CD4-positive, alpha-beta T cell (primary cell): Measurements from ENCODE around the gene YY1AP1. TPM values are rescaled to one million over a fixed set of nuclear protein-coding genes. Genes with fewer than 3 reads are reported as not detected.
"Not testable (repeated sequence)": the region's sequence is repeated elsewhere in the genome, so short reads cannot be mapped to it uniquely, and the experiment has no call there.

Experiments
- ATAC-seq: fragments of 200-7000 bp; cut with Tn5 transposase; one replicate; pipeline ENCODE4 v1.10.0; 2022; ENCODE audit warnings: mild to moderate bottlenecking; ENCODE audit not compliant: poor library complexity
- CTCF ChIA-PET: fragments of 350-600 bp; sonication (Branson Sonifier 250); formaldehyde crosslinking; loops from one replicate; lab custom pipeline; 2021; ENCODE audit warnings: antibody characterized with exemption, inconsistent platforms; lab: Charles Lee
- POLR2A ChIA-PET: fragments of 350-600 bp; sonication (Branson Sonifier 250); formaldehyde crosslinking; loops from one replicate; lab custom pipeline; 2021; ENCODE audit warnings: antibody characterized with exemption, inconsistent platforms; lab: Charles Lee
- DNase-seq, 14 experiments: peaks; one replicate each; pipeline ENCODE4 v3.0.0-alpha.2; 2013 to 2020; ENCODE audit warnings: mixed read lengths in 2 of 14
- H3K27ac ChIP-seq, 2 donors: one replicate each; pipeline versions ENCODE4 v1.5.1 to v1.7.0; 2013; ENCODE audit warnings: low read length in 2 of 2, low read depth in 1 of 2, mild to moderate bottlenecking in 1 of 2
- H3K27me3 ChIP-seq, 2 experiments: 1 replicate in 1 of 2; 2 replicates in 1 of 2; pipeline versions ENCODE4 v1.6.1 to v1.7.0; 2013; ENCODE audit warnings: low read length in 2 of 2, control low read depth in 1 of 2, mild to moderate bottlenecking in 1 of 2, moderate library complexity in 1 of 2; ENCODE audit not compliant: insufficient read depth in 2 of 2, control insufficient read depth in 1 of 2
- H3K36me3 ChIP-seq: one replicate; pipeline ENCODE4 v1.6.1; 2013; ENCODE audit warnings: low read length, control low read depth; ENCODE audit not compliant: insufficient read depth
- H3K4me1 ChIP-seq: one replicate; pipeline ENCODE4 v1.6.1; 2013; ENCODE audit warnings: low read length, control low read depth; ENCODE audit not compliant: insufficient read depth
- H3K4me3 ChIP-seq: one replicate; pipeline ENCODE4 v1.5.1; 2013; ENCODE audit warnings: mild to moderate bottlenecking, low read length, moderate library complexity
- H3K9me3 ChIP-seq, 2 experiments: 1 replicate in 1 of 2; 2 replicates in 1 of 2; pipeline versions ENCODE4 v1.6.1 to v1.7.0; 2013; ENCODE audit warnings: low read length in 2 of 2, mild to moderate bottlenecking in 2 of 2, control low read depth in 1 of 2, moderate library complexity in 1 of 2; ENCODE audit not compliant: control insufficient read depth in 1 of 2, insufficient read depth in 1 of 2
- H3K27ac Mint-ChIP-seq: one replicate; pipeline ENCODE4 v1.8.0; 2020; ENCODE audit warnings: mixed read lengths
- H3K27me3 Mint-ChIP-seq: one replicate; pipeline ENCODE4 v1.8.0; 2021; ENCODE audit warnings: mixed read lengths
- H3K36me3 Mint-ChIP-seq: one replicate; pipeline ENCODE4 v1.8.0; 2021; ENCODE audit warnings: low read depth, mixed read lengths
- H3K4me1 Mint-ChIP-seq: one replicate; pipeline ENCODE4 v1.8.0; 2021; ENCODE audit warnings: low read depth, mixed read lengths
- H3K4me3 Mint-ChIP-seq: one replicate; pipeline ENCODE4 v1.8.0; 2020; ENCODE audit warnings: mild to moderate bottlenecking, mixed read lengths
- H3K9me3 Mint-ChIP-seq: one replicate; pipeline ENCODE4 v1.8.0; 2020; ENCODE audit warnings: mixed read lengths
- intact Hi-C, 2 experiments: fragments of 100-400 bp; cut with DNase I in 1 of 2; cut with micrococcal nuclease in 1 of 2; formaldehyde crosslinking; loops; one replicate each; pipeline versions ENCODE4 v1.15.1 to v1.9.0; 2023 to 2025; cut with DNase I, micrococcal nuclease
- total RNA-seq, 174 experiments: library from RNA in 2 of 174; stranded (reverse) in 2 of 174; gene quantifications; one replicate each; pipeline ENCODE4 v1.2.3 and lab custom pipeline; 2021 to 2026
- TF ChIP-seq, protein P1 (sequence below): fragments of 200-600 bp; IDR thresholded peaks from one replicate; pipeline ENCODE4 v1.8.0; 2022; ENCODE audit warnings: antibody characterized with exemption, mild to moderate bottlenecking

The YY1AP1 gene
- total RNA-seq, 2 experiments from 2014 or later: 71.1 to 81.2 TPM

- Mint-ChIP-seq H3K36me3 (peaks cover 64% of the 10 kb centered on the region), H3K27me3 (no peaks in the 10 kb centered on the region), H3K4me1 (peaks cover 10% of the 10 kb centered on the region), H3K9me3 (no peaks in the 10 kb centered on the region), H3K4me3 (no peak overlapping the region), H3K27ac (no peak overlapping the region)
- peaks cover 4% of the 10 kb centered on the region for H3K4me1 ChIP-seq
- H3K36me3 ChIP-seq: peaks cover 41% of the 10 kb centered on the region
- no peak overlapping the region for H3K4me3 ChIP-seq
- no peak for DNase-seq
- ChIA-PET CTCF (no interaction called here), POLR2A (no interaction called here)
- no peak overlapping the region for H3K27ac ChIP-seq
- no peak for ATAC-seq
- no peaks in the 10 kb centered on the region for H3K9me3 ChIP-seq
- TF ChIP-seq, protein P1, sequence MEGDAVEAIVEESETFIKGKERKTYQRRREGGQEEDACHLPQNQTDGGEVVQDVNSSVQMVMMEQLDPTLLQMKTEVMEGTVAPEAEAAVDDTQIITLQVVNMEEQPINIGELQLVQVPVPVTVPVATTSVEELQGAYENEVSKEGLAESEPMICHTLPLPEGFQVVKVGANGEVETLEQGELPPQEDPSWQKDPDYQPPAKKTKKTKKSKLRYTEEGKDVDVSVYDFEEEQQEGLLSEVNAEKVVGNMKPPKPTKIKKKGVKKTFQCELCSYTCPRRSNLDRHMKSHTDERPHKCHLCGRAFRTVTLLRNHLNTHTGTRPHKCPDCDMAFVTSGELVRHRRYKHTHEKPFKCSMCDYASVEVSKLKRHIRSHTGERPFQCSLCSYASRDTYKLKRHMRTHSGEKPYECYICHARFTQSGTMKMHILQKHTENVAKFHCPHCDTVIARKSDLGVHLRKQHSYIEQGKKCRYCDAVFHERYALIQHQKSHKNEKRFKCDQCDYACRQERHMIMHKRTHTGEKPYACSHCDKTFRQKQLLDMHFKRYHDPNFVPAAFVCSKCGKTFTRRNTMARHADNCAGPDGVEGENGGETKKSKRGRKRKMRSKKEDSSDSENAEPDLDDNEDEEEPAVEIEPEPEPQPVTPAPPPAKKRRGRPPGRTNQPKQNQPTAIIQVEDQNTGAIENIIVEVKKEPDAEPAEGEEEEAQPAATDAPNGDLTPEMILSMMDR: no peak
- H3K27me3 ChIP-seq: no peaks in the 10 kb centered on the region
- intact Hi-C loops: no loop called here
Measured at GRCh38 chr1:155715777-155716176, 27.2 kb upstream of the YY1AP1 start.

DNA sequence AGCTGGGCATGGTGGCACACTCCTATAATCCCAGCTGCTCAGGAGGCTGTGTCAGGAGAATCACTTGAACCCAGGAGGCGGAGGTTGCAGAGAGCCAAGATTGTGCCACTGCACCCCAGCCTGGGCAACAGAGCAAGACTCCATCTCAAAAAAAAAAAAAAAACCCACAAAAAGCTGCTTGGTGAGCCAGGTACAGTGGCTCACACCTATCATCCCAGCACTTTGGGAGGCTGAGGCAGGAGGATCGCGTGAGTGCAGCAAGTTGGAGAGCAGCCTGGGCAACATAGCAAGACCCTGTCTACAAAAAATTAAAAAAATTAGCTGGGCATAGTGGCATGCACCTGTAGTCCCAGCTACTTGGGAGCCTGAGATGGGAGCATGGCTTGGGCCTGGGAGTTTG is 26.5 kb upstream of the YY1AP1 start:
- H3K27me3 Mint-ChIP-seq, H3K27ac ChIP-seq, H3K4me1 ChIP-seq, intact Hi-C loops, H3K4me3 ChIP-seq, ATAC-seq, H3K4me3 Mint-ChIP-seq, POLR2A ChIA-PET, DNase-seq, CTCF ChIA-PET, H3K27ac Mint-ChIP-seq, H3K9me3 Mint-ChIP-seq, H3K27me3 ChIP-seq, H3K9me3 ChIP-seq: not testable (repeated sequence)
- H3K36me3 ChIP-seq: peaks cover 39% of the 10 kb centered on the region
- Mint-ChIP-seq H3K4me1 (peaks cover 10% of the 10 kb centered on the region), H3K36me3 (peaks cover 64% of the 10 kb centered on the region)

GRCh38 chr1:155713075-155713474 is 24.5 kb upstream of the YY1AP1 start:
- ChIA-PET POLR2A (no interaction called here), CTCF (interaction anchor here (0.6 to 1.1 kb wide), 3 partner anchors 9 to 462 kb away, joined by 3 read pairs; no protein-coding TSS in a partner anchor)
- Mint-ChIP-seq H3K4me3 (no peak overlapping the region), H3K9me3 (no peaks in the 10 kb centered on the region), H3K36me3 (peaks cover 70% of the 10 kb centered on the region), H3K27me3 (no peaks in the 10 kb centered on the region), H3K27ac (no peak overlapping the region), H3K4me1 (peaks cover 15% of the 10 kb centered on the region)
- Histone ChIP-seq H3K4me3 (no peak overlapping the region), H3K9me3 (no peaks in the 10 kb centered on the region), H3K4me1 (peaks cover 4% of the 10 kb centered on the region), H3K27ac (no peak overlapping the region), H3K27me3 (no peaks in the 10 kb centered on the region), H3K36me3 (peaks cover 39% of the 10 kb centered on the region)
- intact Hi-C loops: no loop called here
- TF ChIP-seq, protein P1: no peak
- no peak for DNase-seq
- no peak for ATAC-seq

GRCh38 chr1:155712636-155713035 is 24.1 kb upstream of the YY1AP1 start:
- H3K27me3 ChIP-seq, H3K4me3 ChIP-seq, H3K27ac ChIP-seq, H3K27me3 Mint-ChIP-seq, ATAC-seq, H3K9me3 Mint-ChIP-seq, H3K9me3 ChIP-seq, intact Hi-C loops, H3K27ac Mint-ChIP-seq, H3K4me3 Mint-ChIP-seq, POLR2A ChIA-PET, H3K4me1 ChIP-seq: not testable (repeated sequence)
- Mint-ChIP-seq H3K36me3 (peaks cover 69% of the 10 kb centered on the region), H3K4me1 (peaks cover 19% of the 10 kb centered on the region)
- CTCF ChIA-PET: interaction anchor here (0.6 to 1.1 kb wide), 4 partner anchors 9 to 462 kb away, joined by 3 to 4 read pairs (median 3); no protein-coding TSS in a partner anchor
- peak in 3 of 14 experiments; percentile 7 to 16 (median 12) for DNase-seq
- peaks cover 36% of the 10 kb centered on the region for H3K36me3 ChIP-seq

GRCh38 chr1:155711457-155711856 is 22.9 kb upstream of the YY1AP1 start:
- H3K27ac Mint-ChIP-seq, H3K27me3 ChIP-seq, H3K4me1 ChIP-seq, H3K27me3 Mint-ChIP-seq, H3K4me3 Mint-ChIP-seq, H3K9me3 ChIP-seq, POLR2A ChIA-PET, H3K9me3 Mint-ChIP-seq, H3K4me3 ChIP-seq, CTCF ChIA-PET, H3K27ac ChIP-seq, ATAC-seq, DNase-seq, intact Hi-C loops: not testable (repeated sequence)
- peaks cover 28% of the 10 kb centered on the region for H3K36me3 ChIP-seq
- Mint-ChIP-seq H3K36me3 (peaks cover 62% of the 10 kb centered on the region), H3K4me1 (peaks cover 23% of the 10 kb centered on the region)
